ENCODE data around the gene REPIN1.
"Not testable (repeated sequence)": the region's sequence is repeated elsewhere in the genome, so short reads cannot be mapped to it uniquely, and the experiment has no call there.

Gene REPIN1

GRCh38 chr7:150379441-150380379 lies 11.1 kb downstream of the REPIN1 start:
- Histone ChIP-seq H3K9me3 (ENCODE audit: control insufficient read depth, low read length) (no peaks in the 10 kb centered on the region), H3K4me3 (ENCODE audit: low read length) (peak overlapping the region; percentile 86), H3K9ac (ENCODE audit: low read length) (peak overlapping the region; percentile 95), H3K36me3 (ENCODE audit: control insufficient read depth, insufficient read depth, low read length, severe bottlenecking) (no peaks in the 10 kb centered on the region), H3K4me1 (ENCODE audit: control insufficient read depth, insufficient read depth, low read length) (peaks cover 13% of the 10 kb centered on the region), H3K27me3 (replicated peaks; ENCODE audit: control insufficient read depth, insufficient read depth, low read length) (no peaks in the 10 kb centered on the region)
- DNase-seq (ENCODE audit: low read depth): peak; percentile 51

GRCh38 chr7:150380463-150380862 lies 11.8 kb downstream of the REPIN1 start:
- Histone ChIP-seq H3K9ac (ENCODE audit: low read length) (peak overlapping the region; percentile 95), H3K4me3 (ENCODE audit: low read length) (peak overlapping the region; percentile 86), H3K9me3 (ENCODE audit: control insufficient read depth, low read length) (no peaks in the 10 kb centered on the region), H3K36me3 (ENCODE audit: control insufficient read depth, insufficient read depth, low read length, severe bottlenecking) (no peaks in the 10 kb centered on the region), H3K4me1 (ENCODE audit: control insufficient read depth, insufficient read depth, low read length) (peaks cover 13% of the 10 kb centered on the region), H3K27me3 (replicated peaks; ENCODE audit: control insufficient read depth, insufficient read depth, low read length) (no peaks in the 10 kb centered on the region)
- DNase-seq (ENCODE audit: low read depth): no peak

- Histone ChIP-seq H3K9ac (ENCODE audit: low read length) (no peak overlapping the region), H3K27me3 (replicated peaks; ENCODE audit: control insufficient read depth, insufficient read depth, low read length) (no peaks in the 10 kb centered on the region), H3K4me3 (ENCODE audit: low read length) (no peak overlapping the region), H3K4me1 (ENCODE audit: control insufficient read depth, insufficient read depth, low read length) (peaks cover 13% of the 10 kb centered on the region), H3K9me3 (ENCODE audit: control insufficient read depth, low read length) (no peaks in the 10 kb centered on the region), H3K36me3 (ENCODE audit: control insufficient read depth, insufficient read depth, low read length, severe bottlenecking) (no peaks in the 10 kb centered on the region)
- DNase-seq (ENCODE audit: low read depth): no peak
Observed at GRCh38 chr7:150381096-150381495, 12.5 kb downstream of the REPIN1 start.

DNA sequence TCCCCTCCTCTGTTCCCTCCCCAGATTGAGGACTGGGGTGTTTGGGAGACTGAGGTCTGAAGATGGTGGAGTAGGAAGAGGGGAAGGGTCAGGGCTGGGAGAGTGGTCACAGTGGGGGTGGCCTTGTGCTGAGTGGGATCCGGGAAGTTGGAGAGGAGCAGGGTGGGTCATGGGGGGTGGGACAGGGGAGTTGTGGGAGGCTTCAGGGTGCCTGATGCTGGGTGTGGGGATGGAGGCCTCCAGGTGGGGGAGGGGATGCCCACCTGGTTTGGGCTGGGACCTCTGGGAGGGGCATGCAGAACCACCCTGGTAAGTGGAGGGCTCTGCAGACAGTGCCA lies 13.1 kb downstream of the REPIN1 start:
- Histone ChIP-seq H3K4me3 (ENCODE audit: low read length) (no peak overlapping the region), H3K36me3 (ENCODE audit: control insufficient read depth, insufficient read depth, low read length, severe bottlenecking) (no peaks in the 10 kb centered on the region), H3K27me3 (replicated peaks; ENCODE audit: control insufficient read depth, insufficient read depth, low read length) (no peaks in the 10 kb centered on the region), H3K9me3 (ENCODE audit: control insufficient read depth, low read length) (no peaks in the 10 kb centered on the region), H3K9ac (ENCODE audit: low read length) (no peak overlapping the region), H3K4me1 (ENCODE audit: control insufficient read depth, insufficient read depth, low read length) (peaks cover 13% of the 10 kb centered on the region)
- DNase-seq (ENCODE audit: low read depth): no peak

GRCh38 chr7:150382123-150382843 lies 13.7 kb downstream of the REPIN1 start:
- no peak overlapping the region for H3K9ac ChIP-seq (ENCODE audit: low read length)
- peaks cover 13% of the 10 kb centered on the region for H3K4me1 ChIP-seq (ENCODE audit: control insufficient read depth, insufficient read depth, low read length)
- no peaks in the 10 kb centered on the region for H3K9me3 ChIP-seq (ENCODE audit: control insufficient read depth, low read length)
- no peak for DNase-seq (ENCODE audit: low read depth)
- H3K36me3 ChIP-seq (ENCODE audit: control insufficient read depth, insufficient read depth, low read length, severe bottlenecking): no peaks in the 10 kb centered on the region
- H3K4me3 ChIP-seq (ENCODE audit: low read length): no peak overlapping the region
- H3K27me3 ChIP-seq (replicated peaks; ENCODE audit: control insufficient read depth, insufficient read depth, low read length): no peaks in the 10 kb centered on the region

DNA sequence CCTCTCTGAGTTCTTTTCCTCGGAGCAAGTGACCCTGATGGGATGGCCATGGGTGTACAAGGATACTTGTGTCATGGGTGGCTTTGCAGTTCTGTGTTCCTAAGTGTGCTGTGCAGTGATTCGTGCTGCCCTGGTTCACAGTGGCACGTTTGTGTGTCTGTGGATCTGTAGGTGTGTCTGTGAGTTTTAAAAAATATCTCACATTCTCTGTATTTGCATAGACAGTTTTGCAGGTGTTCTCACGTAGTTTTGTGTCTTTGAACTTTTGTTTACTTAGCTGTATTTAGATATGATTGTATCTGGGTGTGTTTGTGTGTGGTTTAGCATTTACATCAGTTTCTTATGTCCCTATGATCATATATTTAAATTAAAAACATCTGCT lies 14.2 kb downstream of the REPIN1 start:
- Histone ChIP-seq H3K4me3 (ENCODE audit: low read length) (no peak overlapping the region), H3K27me3 (replicated peaks; ENCODE audit: control insufficient read depth, insufficient read depth, low read length) (no peaks in the 10 kb centered on the region), H3K4me1 (ENCODE audit: control insufficient read depth, insufficient read depth, low read length) (peaks cover 13% of the 10 kb centered on the region), H3K9ac (ENCODE audit: low read length) (no peak overlapping the region), H3K36me3 (ENCODE audit: control insufficient read depth, insufficient read depth, low read length, severe bottlenecking) (no peaks in the 10 kb centered on the region), H3K9me3 (ENCODE audit: control insufficient read depth, low read length) (no peaks in the 10 kb centered on the region)
- no peak for DNase-seq (ENCODE audit: low read depth)

DNA sequence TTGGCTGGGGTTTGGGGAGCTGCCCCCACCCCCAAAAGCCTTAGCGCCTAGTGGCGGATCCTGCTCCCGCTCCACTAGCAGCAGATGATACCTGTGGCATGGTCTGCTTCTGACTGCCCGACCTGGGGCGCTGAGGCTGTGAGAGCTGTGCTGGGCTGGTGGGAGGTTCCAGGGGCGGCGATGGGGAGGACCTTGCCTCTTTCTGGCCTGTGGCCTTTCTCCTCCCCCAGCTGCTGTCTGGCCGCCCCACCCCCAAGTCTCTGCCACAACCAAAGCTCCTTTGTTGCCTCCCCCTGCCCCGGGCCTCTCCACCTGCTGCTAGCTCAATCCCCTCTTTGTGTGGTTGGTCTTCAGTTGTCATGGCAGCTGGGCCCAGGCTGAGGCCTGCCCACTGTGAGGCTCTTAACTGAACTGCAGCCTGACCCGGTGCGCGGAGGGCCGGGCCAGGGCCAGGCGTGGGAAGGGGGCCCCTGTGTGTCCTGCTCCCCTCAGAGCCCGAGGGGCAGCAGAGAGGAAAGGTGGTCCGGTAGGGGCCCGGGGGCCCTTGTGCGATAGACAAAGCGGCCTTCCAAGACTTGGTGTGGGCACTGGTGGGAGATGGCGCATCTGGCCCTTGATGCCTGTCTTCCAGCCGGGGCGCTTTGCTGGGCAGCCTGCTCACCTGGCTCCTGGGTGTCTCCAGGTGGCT lies 15.2 kb downstream of the REPIN1 start:
- no peak for DNase-seq (ENCODE audit: low read depth)
- Histone ChIP-seq H3K36me3 (ENCODE audit: control insufficient read depth, insufficient read depth, low read length, severe bottlenecking) (no peaks in the 10 kb centered on the region), H3K4me3 (ENCODE audit: low read length) (no peak overlapping the region), H3K27me3 (replicated peaks; ENCODE audit: control insufficient read depth, insufficient read depth, low read length) (no peaks in the 10 kb centered on the region), H3K9ac (ENCODE audit: low read length) (no peak overlapping the region), H3K9me3 (ENCODE audit: control insufficient read depth, low read length) (no peaks in the 10 kb centered on the region), H3K4me1 (ENCODE audit: control insufficient read depth, insufficient read depth, low read length) (peaks cover 10% of the 10 kb centered on the region)

- no peaks in the 10 kb centered on the region for H3K9me3 ChIP-seq (ENCODE audit: control insufficient read depth, low read length)
- H3K9ac ChIP-seq (ENCODE audit: low read length): no peak overlapping the region
- H3K27me3 ChIP-seq (replicated peaks; ENCODE audit: control insufficient read depth, insufficient read depth, low read length): no peaks in the 10 kb centered on the region
- no peaks in the 10 kb centered on the region for H3K36me3 ChIP-seq (ENCODE audit: control insufficient read depth, insufficient read depth, low read length, severe bottlenecking)
- no peak for DNase-seq (ENCODE audit: low read depth)
- peaks cover 17% of the 10 kb centered on the region for H3K4me1 ChIP-seq (ENCODE audit: control insufficient read depth, insufficient read depth, low read length)
- no peak overlapping the region for H3K4me3 ChIP-seq (ENCODE audit: low read length)
Observed at GRCh38 chr7:150384406-150385301, 16.0 kb downstream of the REPIN1 start.

- H3K9me3 ChIP-seq (ENCODE audit: control insufficient read depth, low read length): no peaks in the 10 kb centered on the region
- no peak for DNase-seq (ENCODE audit: low read depth)
- H3K36me3 ChIP-seq (ENCODE audit: control insufficient read depth, insufficient read depth, low read length, severe bottlenecking): no peaks in the 10 kb centered on the region
- H3K4me1 ChIP-seq (ENCODE audit: control insufficient read depth, insufficient read depth, low read length): peaks cover 12% of the 10 kb centered on the region
- no peak overlapping the region for H3K9ac ChIP-seq (ENCODE audit: low read length)
- H3K4me3 ChIP-seq (ENCODE audit: low read length): no peak overlapping the region
- no peaks in the 10 kb centered on the region for H3K27me3 ChIP-seq (replicated peaks; ENCODE audit: control insufficient read depth, insufficient read depth, low read length)
Observed at GRCh38 chr7:150385302-150385723, 16.7 kb downstream of the REPIN1 start.

DNA sequence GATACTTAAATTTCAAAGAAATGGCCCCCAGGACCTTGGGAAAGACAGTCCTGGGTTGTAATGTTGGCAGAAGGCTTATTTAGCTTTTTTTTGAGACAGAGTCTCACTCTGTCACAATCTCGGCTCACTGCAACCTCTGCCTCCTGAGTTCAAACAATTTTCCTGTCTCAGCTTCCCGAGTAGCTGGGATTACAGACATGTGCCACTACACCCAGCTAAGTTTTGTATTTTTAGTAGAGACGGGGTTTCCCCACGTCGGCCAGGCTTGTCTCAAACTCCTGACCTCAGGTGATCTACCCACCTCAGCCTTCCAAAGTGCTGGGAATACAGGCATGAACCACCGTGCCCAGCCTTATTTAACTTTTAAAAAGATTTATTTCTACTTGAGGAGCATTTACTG lies 17.3 kb downstream of the REPIN1 start:
- not testable (repeated sequence) for DNase-seq (ENCODE audit: low read depth); H3K27me3 ChIP-seq (replicated peaks; ENCODE audit: control insufficient read depth, insufficient read depth, low read length); H3K36me3 ChIP-seq (ENCODE audit: control insufficient read depth, insufficient read depth, low read length, severe bottlenecking); H3K9me3 ChIP-seq (ENCODE audit: control insufficient read depth, low read length); H3K9ac ChIP-seq (ENCODE audit: low read length); H3K4me3 ChIP-seq (ENCODE audit: low read length)
- H3K4me1 ChIP-seq (ENCODE audit: control insufficient read depth, insufficient read depth, low read length): peaks cover 10% of the 10 kb centered on the region
